SH-SY5Y (cell line): ENCODE data around the gene RPL3.

Experiments used
- GATA2 ChIP-seq: IDR thresholded peaks from 2 replicates; pipeline ENCODE4 v1.6.1; 2011; ENCODE audit warnings: mild to moderate bottlenecking, low read depth, low read length
- GATA3 ChIP-seq: IDR thresholded peaks from 2 replicates; pipeline ENCODE4 v1.6.1; 2011; ENCODE audit warnings: low read depth, mild to moderate bottlenecking, low read length, moderate library complexity

DNA sequence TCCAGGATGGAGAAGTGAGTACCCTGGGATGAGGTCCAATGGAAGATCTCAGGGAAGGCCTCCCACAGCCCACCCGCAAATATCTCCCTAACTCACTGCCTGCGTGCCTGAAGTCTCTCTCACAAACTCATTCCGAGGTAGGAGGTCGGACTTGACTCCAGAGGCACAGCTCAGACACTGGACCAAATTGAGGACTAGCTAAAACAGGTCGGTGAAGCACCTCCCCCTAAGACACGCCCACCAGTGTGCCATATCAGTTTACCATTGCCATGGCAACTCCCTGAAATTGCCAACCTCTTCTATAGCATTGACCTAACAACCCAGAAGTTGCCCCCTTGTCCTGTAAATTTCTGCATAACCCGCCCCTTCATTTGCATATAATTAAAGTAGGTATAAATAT is 17.5 kb downstream of the RPL3 start:
- no peak for TF ChIP-seq GATA3
- no peak for TF ChIP-seq GATA2
